Thyroid gland (tissue), 4 donors: ENCODE data around the gene OPTN. TPM values are rescaled to one million over a fixed set of nuclear protein-coding genes. Genes with fewer than 3 reads are reported as not detected.
"Not testable (repeated sequence)": the region's sequence is repeated elsewhere in the genome, so short reads cannot be mapped to it uniquely, and the experiment has no call there.

Experiments
- DNase-seq, 2 donors: peaks; one replicate each; pipeline ENCODE4 v3.0.0-alpha.2; 2019
- H3K27ac ChIP-seq, 3 donors: fragments of 200-600 bp; sonication (generic); 1 replicate in 2 of 3; 2 replicates in 1 of 3; pipeline ENCODE4 v1.5.1; 2016 to 2019; ENCODE audit warnings: mild to moderate bottlenecking in 1 of 3, moderate library complexity in 1 of 3
- H3K27me3 ChIP-seq: fragments of 200-600 bp; sonication (generic); one replicate; pipeline ENCODE4 v1.5.1; 2019
- H3K36me3 ChIP-seq, 2 donors: fragments of 200-600 bp; sonication (generic); one replicate each; pipeline ENCODE4 v1.5.1; 2016 to 2019
- H3K4me1 ChIP-seq, 2 donors: fragments of 200-600 bp; sonication (generic); one replicate each; pipeline ENCODE4 v1.5.1; 2017 to 2019
- H3K4me3 ChIP-seq, 3 donors: fragments of 200-600 bp; sonication (generic); replicated peaks in 1 of 3; 1 replicate in 2 of 3; 2 replicates in 1 of 3; pipeline ENCODE4 v1.5.1; 2016; ENCODE audit warnings: mild to moderate bottlenecking in 1 of 3
- H3K9me3 ChIP-seq: fragments of 200-600 bp; sonication (generic); one replicate; pipeline ENCODE4 v1.5.1; 2017
- POLR2A ChIP-seq, 2 donors: fragments of 450-650 bp; IDR thresholded peaks; one replicate each; pipeline ENCODE4 v1.6.1; 2017; ENCODE audit warnings: antibody characterized with exemption in 2 of 2, mild to moderate bottlenecking in 2 of 2, moderate library complexity in 1 of 2
- WGBS, 2 donors: methylation state at CpG; one replicate each; pipeline ENCODE4 v1.1.5; 2017; 5-methylcytosine and 5-hydroxymethylcytosine counted together
- intact Hi-C: fragments of 100-400 bp; cut with DNase I; formaldehyde crosslinking; loops from one replicate; pipeline ENCODE4 v1.15.1; 2023
- total RNA-seq, 4 donors: library from RNA; depleted of rRNA; stranded (reverse); fragments of >200 nt; gene quantifications; one replicate each; pipeline ENCODE4 v1.2.3, GENCODE V29; 2016
- TF ChIP-seq, protein P1 (sequence below), 6 experiments: fragments of 200-600 bp in 3 of 6; fragments of 450-650 bp in 3 of 6; sonication (generic) in 3 of 6; IDR thresholded peaks; one replicate each; pipeline ENCODE4 v1.5.1; 2016 to 2019; ENCODE audit warnings: antibody characterized with exemption in 6 of 6, mild to moderate bottlenecking in 2 of 6, inconsistent platforms in 1 of 6, moderate library complexity in 1 of 6

OPTN gene
- total RNA-seq, 4 donors from 2014 or later = 19.9 to 39.5 (median 26.8) TPM

DNA sequence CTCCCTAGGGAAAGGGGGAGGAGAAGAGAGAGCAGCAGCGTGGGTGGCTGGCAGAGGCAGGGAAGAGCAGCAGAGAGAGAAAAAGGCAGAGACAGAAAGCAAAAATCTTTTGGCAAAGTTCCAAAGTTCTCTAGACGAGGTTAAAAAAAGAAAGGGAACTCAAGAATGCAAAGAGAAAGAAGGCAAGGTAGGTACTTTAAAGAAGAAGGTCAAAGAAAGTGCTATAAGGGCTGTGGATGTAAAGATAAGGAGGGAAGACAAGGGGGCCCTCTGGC is 20.2 kb upstream of the OPTN start:
- Histone ChIP-seq H3K4me1 (no peaks in the 10 kb centered on the region), H3K9me3 (no peaks in the 10 kb centered on the region), H3K27ac (no peak overlapping the region), H3K36me3 (no peaks in the 10 kb centered on the region), H3K4me3 (no peak overlapping the region), H3K27me3 (no peaks in the 10 kb centered on the region)
- intact Hi-C loops = loop anchor here (10.0 kb wide), 2 partner anchors 295 to 365 kb away; no protein-coding TSS in a partner anchor
- no peak for TF ChIP-seq POLR2A (IDR thresholded peaks at IDR 0.05)
- TF ChIP-seq, protein P1, sequence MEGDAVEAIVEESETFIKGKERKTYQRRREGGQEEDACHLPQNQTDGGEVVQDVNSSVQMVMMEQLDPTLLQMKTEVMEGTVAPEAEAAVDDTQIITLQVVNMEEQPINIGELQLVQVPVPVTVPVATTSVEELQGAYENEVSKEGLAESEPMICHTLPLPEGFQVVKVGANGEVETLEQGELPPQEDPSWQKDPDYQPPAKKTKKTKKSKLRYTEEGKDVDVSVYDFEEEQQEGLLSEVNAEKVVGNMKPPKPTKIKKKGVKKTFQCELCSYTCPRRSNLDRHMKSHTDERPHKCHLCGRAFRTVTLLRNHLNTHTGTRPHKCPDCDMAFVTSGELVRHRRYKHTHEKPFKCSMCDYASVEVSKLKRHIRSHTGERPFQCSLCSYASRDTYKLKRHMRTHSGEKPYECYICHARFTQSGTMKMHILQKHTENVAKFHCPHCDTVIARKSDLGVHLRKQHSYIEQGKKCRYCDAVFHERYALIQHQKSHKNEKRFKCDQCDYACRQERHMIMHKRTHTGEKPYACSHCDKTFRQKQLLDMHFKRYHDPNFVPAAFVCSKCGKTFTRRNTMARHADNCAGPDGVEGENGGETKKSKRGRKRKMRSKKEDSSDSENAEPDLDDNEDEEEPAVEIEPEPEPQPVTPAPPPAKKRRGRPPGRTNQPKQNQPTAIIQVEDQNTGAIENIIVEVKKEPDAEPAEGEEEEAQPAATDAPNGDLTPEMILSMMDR (IDR thresholded peaks at IDR 0.05) = no peak
- no peak for DNase-seq
- WGBS, 2 donors = 26 to 31% methylated on average over 2 of the region's 2 CpGs

- TF ChIP-seq, protein P1 (IDR thresholded peaks at IDR 0.05) = no peak
- TF ChIP-seq POLR2A (IDR thresholded peaks at IDR 0.05) = no peak
- DNase-seq = no peak
- 78 to 83% methylated on average over 7 of the region's 7 CpGs for WGBS, 2 donors
- Histone ChIP-seq H3K27ac (no peak overlapping the region), H3K4me3 (no peak overlapping the region), H3K27me3 (no peaks in the 10 kb centered on the region), H3K9me3 (no peaks in the 10 kb centered on the region), H3K36me3 (no peaks in the 10 kb centered on the region), H3K4me1 (no peaks in the 10 kb centered on the region)
- intact Hi-C loops = no loop called here
Measured at GRCh38 chr10:13080643-13081042, 19.3 kb upstream of the OPTN start.

DNA sequence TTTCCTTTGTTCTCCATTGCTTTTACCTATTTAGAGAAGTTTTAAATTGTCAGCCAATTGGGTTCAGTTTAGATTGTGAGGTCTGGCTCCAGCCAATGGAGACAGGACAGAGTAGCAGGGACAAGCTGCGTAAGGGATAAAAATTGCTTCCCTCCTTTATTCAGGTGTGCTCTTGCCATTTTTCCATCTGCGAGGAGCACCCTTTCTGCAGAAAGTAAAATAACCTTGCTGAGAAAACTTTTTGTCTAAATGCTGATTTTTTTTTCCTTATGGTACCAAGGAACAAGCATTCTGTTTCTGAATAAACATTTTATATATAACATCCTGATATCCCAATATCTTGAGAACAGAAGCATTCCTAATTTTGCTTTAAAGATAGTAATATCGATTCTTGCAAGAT is 16.3 kb upstream of the OPTN start:
- H3K27me3 ChIP-seq, H3K9me3 ChIP-seq, H3K4me3 ChIP-seq, DNase-seq, H3K36me3 ChIP-seq, intact Hi-C loops, H3K4me1 ChIP-seq, H3K27ac ChIP-seq: not testable (repeated sequence)
- WGBS, 2 donors = 95 to 99% methylated on average over 3 of the region's 3 CpGs

DNA sequence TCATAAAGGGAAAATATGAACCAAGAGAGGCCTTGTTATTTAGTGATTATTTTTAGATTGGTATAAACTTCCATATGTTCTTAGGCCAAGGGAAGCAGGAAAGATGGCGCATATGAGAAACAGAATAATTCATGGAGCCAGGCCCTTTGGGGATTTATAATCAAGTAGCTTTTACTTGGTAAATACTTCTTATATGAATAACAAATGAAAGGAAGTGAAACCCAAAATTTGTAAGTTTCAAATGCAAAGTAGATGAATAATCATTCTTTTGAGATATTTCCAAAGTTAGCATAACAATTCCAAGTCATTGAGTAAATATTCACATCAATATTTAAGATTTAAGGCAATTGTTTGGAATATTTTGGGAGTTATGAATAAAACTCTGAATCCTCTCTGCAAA is 13.9 kb upstream of the OPTN start:
- TF ChIP-seq, protein P1 (IDR thresholded peaks at IDR 0.05) = no peak
- TF ChIP-seq POLR2A (IDR thresholded peaks at IDR 0.05) = no peak
- DNase-seq = no peak
- Histone ChIP-seq H3K27ac (no peak overlapping the region), H3K36me3 (no peaks in the 10 kb centered on the region), H3K4me1 (no peaks in the 10 kb centered on the region), H3K9me3 (no peaks in the 10 kb centered on the region), H3K4me3 (no peak overlapping the region), H3K27me3 (no peaks in the 10 kb centered on the region)
- intact Hi-C loops = no loop called here
- WGBS, 2 donors = 96 to 98% methylated on average over 1 of the region's 1 CpG

DNA sequence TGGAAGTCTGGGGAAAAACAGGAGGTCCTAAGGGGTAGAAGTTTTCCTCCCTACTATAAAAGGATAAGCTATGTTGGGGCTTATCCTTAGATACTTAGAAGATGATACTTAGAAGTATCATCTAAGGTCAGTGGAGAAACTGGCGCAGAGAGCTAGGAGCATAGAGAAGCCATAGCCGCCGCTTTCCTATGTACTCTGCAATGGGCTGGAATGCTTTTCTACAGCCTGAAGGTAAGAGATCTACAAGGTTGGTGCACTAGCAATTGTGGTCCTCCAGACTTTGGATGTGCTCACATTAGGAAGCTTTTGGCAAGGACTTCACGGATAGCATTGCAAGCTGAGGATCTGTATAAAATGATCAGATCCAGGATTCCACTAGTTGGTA is 12.4 kb upstream of the OPTN start:
- H3K27me3 ChIP-seq = no peaks in the 10 kb centered on the region
- intact Hi-C loops = no loop called here
- no peaks in the 10 kb centered on the region for H3K4me1 ChIP-seq
- H3K36me3 ChIP-seq = no peaks in the 10 kb centered on the region
- no peak for TF ChIP-seq POLR2A (IDR thresholded peaks at IDR 0.05)
- TF ChIP-seq, protein P1 (IDR thresholded peaks at IDR 0.05) = no peak
- DNase-seq = no peak
- 90 to 98% methylated on average over 4 of the region's 4 CpGs for WGBS, 2 donors
- H3K4me3 ChIP-seq = no peak overlapping the region
- no peaks in the 10 kb centered on the region for H3K9me3 ChIP-seq
- H3K27ac ChIP-seq = no peak overlapping the region

DNA sequence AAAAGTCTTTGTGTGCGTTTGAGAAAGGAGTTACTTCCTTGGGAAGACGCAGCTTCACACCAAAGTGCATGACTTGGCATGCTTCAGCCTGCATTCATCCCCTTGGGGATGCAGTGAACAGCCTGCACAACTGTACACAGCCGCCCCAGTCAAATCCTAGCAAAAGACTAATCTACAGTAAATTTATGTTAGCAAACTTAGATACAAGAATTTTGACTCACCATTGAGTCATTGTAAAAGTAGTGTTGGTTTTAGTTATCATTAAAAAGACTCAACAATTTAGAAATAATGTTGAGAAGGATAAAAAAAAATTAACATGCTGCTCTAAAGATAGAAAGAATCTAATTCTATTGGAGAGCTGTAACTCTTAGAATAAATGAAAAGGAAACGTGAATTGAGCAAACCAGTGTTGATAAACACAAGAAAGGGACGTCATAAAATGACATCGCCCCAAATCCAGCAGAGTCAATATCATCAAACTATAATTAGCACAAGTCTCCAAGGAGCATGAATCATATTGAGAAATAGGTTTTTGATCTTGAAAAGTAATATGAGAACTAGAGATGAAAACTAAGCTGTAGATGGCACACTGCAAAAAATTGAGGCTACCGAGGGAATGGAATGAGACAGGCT is 11.9 kb upstream of the OPTN start:
- H3K27ac ChIP-seq = no peak overlapping the region
- DNase-seq = no peak
- WGBS, 2 donors = 65 to 71% methylated on average over 7 of the region's 7 CpGs
- no peaks in the 10 kb centered on the region for H3K9me3 ChIP-seq
- TF ChIP-seq POLR2A (IDR thresholded peaks at IDR 0.05) = no peak
- TF ChIP-seq, protein P1 (IDR thresholded peaks at IDR 0.05) = no peak
- intact Hi-C loops = no loop called here
- no peak overlapping the region for H3K4me3 ChIP-seq
- H3K36me3 ChIP-seq = no peaks in the 10 kb centered on the region
- H3K4me1 ChIP-seq = no peaks in the 10 kb centered on the region
- no peaks in the 10 kb centered on the region for H3K27me3 ChIP-seq
